SU-DHL-6 (cell line): Measurements from ENCODE around the gene LRCH1.

Experiments used
- EZH2phosphoT487 ChIP-seq: fragments of 200-600 bp; sonication (generic), shearing (Covaris generic); conservative IDR thresholded peaks from 2 replicates; pipeline ENCODE4 v1.6.1; 2018; ENCODE audit warnings: mild to moderate bottlenecking, antibody characterized with exemption, low read length, moderate library complexity, mixed read lengths
- TF ChIP-seq, protein P1 (sequence below): fragments of 200-600 bp; sonication (generic); IDR thresholded peaks from one replicate; pipeline ENCODE4 v1.5.1; 2017; ENCODE audit warnings: antibody characterized with exemption, mild to moderate bottlenecking, low read length, moderate library complexity; ENCODE audit not compliant: insufficient read depth, poor library complexity, severe bottlenecking

DNA sequence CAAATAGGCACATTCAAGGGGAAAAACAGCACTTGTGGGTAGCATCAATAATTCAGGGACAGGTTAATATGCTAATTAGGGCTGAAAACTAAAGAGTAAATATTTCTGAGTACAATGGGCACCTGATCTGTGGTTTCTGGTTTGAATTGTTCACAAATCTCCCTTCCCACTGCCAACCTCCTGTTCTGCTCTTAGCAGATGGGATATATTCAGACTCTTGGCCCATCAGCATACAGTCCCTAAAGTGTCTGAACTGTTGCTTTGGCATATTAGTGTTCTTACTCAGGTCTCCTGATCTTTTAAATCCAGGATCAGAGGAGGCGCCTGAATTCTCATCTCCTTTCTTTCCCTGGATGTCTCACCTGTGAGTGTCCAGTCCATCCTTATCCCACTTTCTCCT lies 8.2 kb upstream of the LRCH1 start:
- TF ChIP-seq, protein P1, sequence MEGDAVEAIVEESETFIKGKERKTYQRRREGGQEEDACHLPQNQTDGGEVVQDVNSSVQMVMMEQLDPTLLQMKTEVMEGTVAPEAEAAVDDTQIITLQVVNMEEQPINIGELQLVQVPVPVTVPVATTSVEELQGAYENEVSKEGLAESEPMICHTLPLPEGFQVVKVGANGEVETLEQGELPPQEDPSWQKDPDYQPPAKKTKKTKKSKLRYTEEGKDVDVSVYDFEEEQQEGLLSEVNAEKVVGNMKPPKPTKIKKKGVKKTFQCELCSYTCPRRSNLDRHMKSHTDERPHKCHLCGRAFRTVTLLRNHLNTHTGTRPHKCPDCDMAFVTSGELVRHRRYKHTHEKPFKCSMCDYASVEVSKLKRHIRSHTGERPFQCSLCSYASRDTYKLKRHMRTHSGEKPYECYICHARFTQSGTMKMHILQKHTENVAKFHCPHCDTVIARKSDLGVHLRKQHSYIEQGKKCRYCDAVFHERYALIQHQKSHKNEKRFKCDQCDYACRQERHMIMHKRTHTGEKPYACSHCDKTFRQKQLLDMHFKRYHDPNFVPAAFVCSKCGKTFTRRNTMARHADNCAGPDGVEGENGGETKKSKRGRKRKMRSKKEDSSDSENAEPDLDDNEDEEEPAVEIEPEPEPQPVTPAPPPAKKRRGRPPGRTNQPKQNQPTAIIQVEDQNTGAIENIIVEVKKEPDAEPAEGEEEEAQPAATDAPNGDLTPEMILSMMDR = no peak
- no peak for TF ChIP-seq EZH2phosphoT487
